CD4-positive, alpha-beta T cell treated with Interleukin-6 at 100 ng/mL for 8 hours (primary cell): ENCODE measurements around the gene BMP4.
"Not testable (repeated sequence)": the region's sequence is repeated elsewhere in the genome, so short reads cannot be mapped to it uniquely, and the experiment has no call there.

Experiments used
- DNase-seq: peaks from one replicate; pipeline ENCODE4 v3.0.0-alpha.2; 2020; ENCODE audit warnings: mixed read lengths, low spot score

Gene BMP4

GRCh38 chr14:53956427-53957201 lies at the start of gene BMP4:
TSS of gene BMP4 (minus strand) at chr14:53956825. CDS start at chr14:53952222, 4,603 bp downstream.
- DNase-seq: peak; percentile 5

GRCh38 chr14:54003064-54003463 lies 46.4 kb upstream of the BMP4 start:
- DNase-seq: no peak

GRCh38 chr14:54002653-54003052 lies 46.0 kb upstream of the BMP4 start:
- no peak for DNase-seq

GRCh38 chr14:54001189-54001878 lies 44.7 kb upstream of the BMP4 start:
- DNase-seq: no peak

GRCh38 chr14:54000341-54000811 lies 43.8 kb upstream of the BMP4 start:
- no peak for DNase-seq

GRCh38 chr14:53999061-53999488 lies 42.5 kb upstream of the BMP4 start:
- DNase-seq: no peak

- no peak for DNase-seq
Measured at GRCh38 chr14:53996041-53996440, 39.4 kb upstream of the BMP4 start.

GRCh38 chr14:53993920-53994607 lies 37.4 kb upstream of the BMP4 start:
- DNase-seq: no peak

- DNase-seq: no peak
Measured at GRCh38 chr14:53990978-53991377, 34.4 kb upstream of the BMP4 start.

- not testable (repeated sequence) for DNase-seq
Measured at GRCh38 chr14:53986718-53987117, 30.1 kb upstream of the BMP4 start.

GRCh38 chr14:53984958-53985357 lies 28.3 kb upstream of the BMP4 start:
- not testable (repeated sequence) for DNase-seq

GRCh38 chr14:53983112-53983511 lies 26.5 kb upstream of the BMP4 start:
- no peak for DNase-seq

GRCh38 chr14:53982546-53982945 lies 25.9 kb upstream of the BMP4 start:
- no peak for DNase-seq

- DNase-seq: no peak
Measured at GRCh38 chr14:53979747-53980642, 23.4 kb upstream of the BMP4 start.

- no peak for DNase-seq
Measured at GRCh38 chr14:53979113-53979681, 22.6 kb upstream of the BMP4 start.

GRCh38 chr14:53978194-53978593 lies 21.6 kb upstream of the BMP4 start:
- DNase-seq: no peak

GRCh38 chr14:53975444-53975843 lies 18.8 kb upstream of the BMP4 start:
- no peak for DNase-seq

- no peak for DNase-seq
Measured at GRCh38 chr14:53971521-53971920, 14.9 kb upstream of the BMP4 start.

- DNase-seq: no peak
Measured at GRCh38 chr14:53969326-53969725, 12.7 kb upstream of the BMP4 start.

GRCh38 chr14:53968726-53969125 lies 12.1 kb upstream of the BMP4 start:
- no peak for DNase-seq

- DNase-seq: no peak
Measured at GRCh38 chr14:53967606-53968005, 11.0 kb upstream of the BMP4 start.
